Measurements from ENCODE around the gene DNAL4. TPM values are rescaled to one million over a fixed set of nuclear protein-coding genes. Genes with fewer than 3 reads are reported as not detected.

The DNAL4 gene
- total and polyA plus RNA-seq, 2 donors (not counting 3 experiments of a cell fraction or from before 2014, with no cell fraction given), result 12.9 to 22.7 TPM

- ChIA-PET POLR2A (no interaction called here), CTCF (interaction anchor here (1.4 kb wide), 1 partner anchor 62 kb away, joined by 5 read pairs; no protein-coding TSS in a partner anchor)
- TF ChIP-seq MAX (IDR thresholded peaks at IDR 0.05; ENCODE audit: insufficient read depth, insufficient read length) (no peak), JUN (IDR thresholded peaks at IDR 0.05; ENCODE audit: borderline replicate concordance, insufficient read depth, insufficient read length, low read depth) (no peak), EZH2 (IDR thresholded peaks at IDR 0.05; ENCODE audit: borderline replicate concordance, low read depth, low read length, severe bottlenecking) (no peak), FOS (IDR thresholded peaks at IDR 0.05; ENCODE audit: borderline replicate concordance, insufficient read depth, low read length) (no peak), POLR2A (IDR thresholded peaks at IDR 0.05; ENCODE audit: low read depth, low read length) (no peak), GATA2 (IDR thresholded peaks at IDR 0.05; ENCODE audit: insufficient read depth, insufficient read length, low read depth, low read length) (no peak), MYC (IDR thresholded peaks at IDR 0.05; ENCODE audit: low read depth, low read length) (no peak), CTCF (IDR thresholded peaks at IDR 0.05; ENCODE audit: extremely low read depth in 1 of 2, insufficient read depth in 1 of 2, low read depth in 1 of 2, low read length in 2 of 2) (no peak), POLR2AphosphoS5 (IDR thresholded peaks at IDR 0.05; ENCODE audit: insufficient read depth, low read depth, low read length) (no peak)
- intact Hi-C loops (cut with micrococcal nuclease), result no loop called here
- DNase-seq (ENCODE audit: low read depth, low spot score), result no peak
- no peaks in the 10 kb centered on the region for H4K20me1 ChIP-seq (replicated peaks; ENCODE audit: control insufficient read depth, extremely low read depth, insufficient read depth, low read length)
- no peaks in the 10 kb centered on the region for H3K36me3 ChIP-seq (ENCODE audit: control insufficient read depth in 2 of 2, extremely low read depth in 1 of 2, insufficient read depth in 2 of 2, low read length in 2 of 2)
- no peaks in the 10 kb centered on the region for H3K4me1 ChIP-seq (ENCODE audit: control insufficient read depth, extremely low read depth, insufficient read depth, low read length)
- no peak overlapping the region for H3K9ac ChIP-seq (replicated peaks; ENCODE audit: extremely low read depth, insufficient read depth, low read length)
- no peak overlapping the region for H3K4me3 ChIP-seq (replicated peaks in 1 of 3; ENCODE audit: insufficient read depth in 1 of 3, low read depth in 1 of 3, low read length in 3 of 3)
- H3K9me3 ChIP-seq (replicated peaks; ENCODE audit: control insufficient read depth, insufficient read depth, low read length), result no peaks in the 10 kb centered on the region
- H3K9me1 ChIP-seq (replicated peaks; ENCODE audit: control insufficient read depth, extremely low read depth, insufficient read depth, low read length), result no peaks in the 10 kb centered on the region
- dilution Hi-C loops (cut with MboI; ENCODE audit: extremely low pct_ligation_motif_present, low sequenced_read_pairs), result no loop called here
- H3K79me2 ChIP-seq (ENCODE audit: control insufficient read depth, insufficient read depth, low read length), result no peaks in the 10 kb centered on the region
- H3K4me2 ChIP-seq (ENCODE audit: insufficient read depth, low read length), result no peak overlapping the region
- H3K27ac ChIP-seq (ENCODE audit: insufficient read depth, low read depth, low read length), result no peak overlapping the region
- no peak overlapping the region for H2AFZ ChIP-seq (ENCODE audit: low read depth, low read length)
- no peaks in the 10 kb centered on the region for H3K27me3 ChIP-seq (ENCODE audit: control insufficient read depth in 2 of 2, insufficient read depth in 2 of 2, low read length in 2 of 2)
- no TSS peak for BruUV-seq (replicated peaks)
- no peak for FAIRE-seq
Measured at GRCh38 chr22:38830845-38831108, 36.8 kb upstream of the DNAL4 start.
